ENCODE measurements around the gene MINDY3. TPM values are rescaled to one million over a fixed set of nuclear protein-coding genes. Genes with fewer than 3 reads are reported as not detected.
"Not testable (repeated sequence)": the region's sequence is repeated elsewhere in the genome, so short reads cannot be mapped to it uniquely, and the experiment has no call there.

The MINDY3 gene
- total and polyA plus RNA-seq, 2 donors (not counting 1 experiment from before 2014, with no cell fraction given), result 11.6 to 29.3 TPM

DNA sequence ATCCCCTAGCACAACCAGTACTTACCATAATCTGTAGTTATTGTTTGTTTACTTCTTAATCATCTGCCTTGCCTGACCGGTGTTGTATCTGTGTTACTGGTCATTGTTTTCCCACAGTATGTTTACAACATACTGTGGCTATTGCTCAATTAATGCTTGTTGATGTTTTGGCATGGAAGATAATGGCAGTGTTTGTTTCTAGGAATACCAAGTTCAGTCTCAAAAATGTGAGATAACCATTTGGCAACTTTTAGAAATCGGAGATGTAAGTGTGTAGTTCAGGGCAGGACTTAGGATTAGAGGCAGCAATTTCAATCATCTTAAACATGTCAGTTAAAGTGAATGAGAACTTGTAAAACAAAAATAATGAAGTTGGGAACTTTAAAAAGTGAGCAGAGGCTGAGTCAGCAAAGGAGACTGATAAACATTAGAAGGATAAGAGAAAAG is 8.2 kb downstream of the MINDY3 start:
- no peak overlapping the region for H3K27ac Mint-ChIP-seq
- DNase-seq, result no peak
- H3K27ac ChIP-seq (ENCODE audit: low read length in 2 of 2), result no peak overlapping the region
- peaks cover 0 to 12% of the 10 kb centered on the region in 2 experiments for H3K36me3 ChIP-seq (replicated peaks in 1 of 2; ENCODE audit: control extremely low read depth in 1 of 2, control insufficient read depth in 1 of 2, extremely low read depth in 1 of 2, insufficient read depth in 2 of 2, low read length in 1 of 2)
- H2AFZ ChIP-seq (ENCODE audit: insufficient read depth, low read depth, low read length, poor library complexity, severe bottlenecking), result no peak overlapping the region
- intact Hi-C loops (cut with micrococcal nuclease), result no loop called here
- peaks cover 91% of the 10 kb centered on the region for H3K79me2 ChIP-seq (ENCODE audit: control insufficient read depth, insufficient read depth, low read length)
- H3K4me2 ChIP-seq (replicated peaks; ENCODE audit: low read depth, low read length, poor library complexity, severe bottlenecking), result no peak overlapping the region
- peaks cover 21% of the 10 kb centered on the region for H3K9me3 Mint-ChIP-seq (ENCODE audit: insufficient read depth)
- H4K20me1 ChIP-seq (ENCODE audit: control insufficient read depth, insufficient read depth, low read length, poor library complexity, severe bottlenecking), result peaks cover 41% of the 10 kb centered on the region
- H3K9me3 ChIP-seq (ENCODE audit: control extremely low read depth in 1 of 3, control insufficient read depth in 2 of 3, insufficient read depth in 1 of 3, low read length in 2 of 3), result peaks cover 0 to 10% (median 5%) of the 10 kb centered on the region in 3 donors
- peaks cover 0 to under 1% of the 10 kb centered on the region in 2 donors for H3K4me1 ChIP-seq (ENCODE audit: control insufficient read depth in 2 of 2, insufficient read depth in 2 of 2, low read length in 2 of 2)
- no peak overlapping the region for H3K4me3 ChIP-seq (ENCODE audit: control extremely low read depth in 1 of 5, extremely low read depth in 1 of 5, insufficient read depth in 1 of 5, low read depth in 2 of 5, low read length in 4 of 5)
- no peaks in the 10 kb centered on the region for H3K27me3 Mint-ChIP-seq
- no peak overlapping the region for H3K9ac ChIP-seq (ENCODE audit: low read length)
- peaks cover 20% of the 10 kb centered on the region for H3K4me1 Mint-ChIP-seq
- H3K4me3 Mint-ChIP-seq, result no peak overlapping the region
- CTCF ChIA-PET, result no interaction called here
- WGBS (ENCODE audit: insufficient coverage), result no CpG with 5 or more reads among the region's 2 CpGs
- TF ChIP-seq, protein P1, sequence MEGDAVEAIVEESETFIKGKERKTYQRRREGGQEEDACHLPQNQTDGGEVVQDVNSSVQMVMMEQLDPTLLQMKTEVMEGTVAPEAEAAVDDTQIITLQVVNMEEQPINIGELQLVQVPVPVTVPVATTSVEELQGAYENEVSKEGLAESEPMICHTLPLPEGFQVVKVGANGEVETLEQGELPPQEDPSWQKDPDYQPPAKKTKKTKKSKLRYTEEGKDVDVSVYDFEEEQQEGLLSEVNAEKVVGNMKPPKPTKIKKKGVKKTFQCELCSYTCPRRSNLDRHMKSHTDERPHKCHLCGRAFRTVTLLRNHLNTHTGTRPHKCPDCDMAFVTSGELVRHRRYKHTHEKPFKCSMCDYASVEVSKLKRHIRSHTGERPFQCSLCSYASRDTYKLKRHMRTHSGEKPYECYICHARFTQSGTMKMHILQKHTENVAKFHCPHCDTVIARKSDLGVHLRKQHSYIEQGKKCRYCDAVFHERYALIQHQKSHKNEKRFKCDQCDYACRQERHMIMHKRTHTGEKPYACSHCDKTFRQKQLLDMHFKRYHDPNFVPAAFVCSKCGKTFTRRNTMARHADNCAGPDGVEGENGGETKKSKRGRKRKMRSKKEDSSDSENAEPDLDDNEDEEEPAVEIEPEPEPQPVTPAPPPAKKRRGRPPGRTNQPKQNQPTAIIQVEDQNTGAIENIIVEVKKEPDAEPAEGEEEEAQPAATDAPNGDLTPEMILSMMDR (IDR thresholded peaks at IDR 0.05), result no peak
- no peak for TF ChIP-seq EZH2 (IDR thresholded peaks at IDR 0.05; ENCODE audit: borderline replicate concordance, insufficient read depth, low read depth, low read length, poor library complexity, severe bottlenecking)
- ATAC-seq (ENCODE audit: low read depth), result no peak
- H3K27me3 ChIP-seq (replicated peaks in 1 of 4; ENCODE audit: control extremely low read depth in 1 of 4, control insufficient read depth in 3 of 4, insufficient read depth in 4 of 4, low read length in 3 of 4), result no peaks in the 10 kb centered on the region
- POLR2A ChIA-PET, result no interaction called here

DNA sequence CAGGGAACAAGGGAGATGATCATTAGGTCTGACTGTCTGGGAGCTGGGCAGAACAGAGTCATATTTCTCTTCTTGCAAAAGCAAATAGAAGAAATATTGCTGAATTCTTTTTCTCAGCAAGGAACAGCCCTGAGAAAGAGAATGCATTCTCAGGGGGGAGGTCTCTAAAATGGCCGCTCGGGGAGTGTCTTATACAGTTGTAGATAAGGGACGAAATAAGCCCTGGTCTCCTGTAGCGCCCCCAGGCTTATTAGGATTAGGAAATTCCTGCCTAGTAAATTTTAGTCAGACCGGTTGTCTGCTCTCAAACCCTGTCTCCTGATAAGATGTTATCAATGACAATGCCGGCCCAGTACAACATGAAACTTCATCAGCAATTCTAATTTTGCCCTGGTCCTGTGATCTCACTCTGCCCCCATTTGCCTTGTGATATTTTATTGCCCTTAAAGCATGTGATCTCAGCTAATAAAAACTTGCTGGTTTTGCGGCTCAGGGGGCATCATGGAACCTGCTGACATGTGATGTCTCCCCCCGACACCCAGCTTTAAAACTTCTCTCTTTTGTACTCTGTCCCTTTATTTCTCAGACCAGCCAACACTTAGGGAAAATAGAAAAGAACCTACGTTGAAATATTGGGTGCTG is 9.8 kb downstream of the MINDY3 start:
- peak; percentile 20 for DNase-seq
- H3K4me1 ChIP-seq (ENCODE audit: control insufficient read depth in 2 of 2, insufficient read depth in 2 of 2, low read length in 2 of 2); H3K4me3 Mint-ChIP-seq: not testable (repeated sequence)

More for the DNA sequence above, 9.8 kb downstream of the MINDY3 start:
- H3K4me3 ChIP-seq (ENCODE audit: control extremely low read depth in 1 of 5, extremely low read depth in 1 of 5, insufficient read depth in 1 of 5, low read depth in 2 of 5, low read length in 4 of 5); H2AFZ ChIP-seq (ENCODE audit: insufficient read depth, low read depth, low read length, poor library complexity, severe bottlenecking); H3K4me2 ChIP-seq (replicated peaks; ENCODE audit: low read depth, low read length, poor library complexity, severe bottlenecking); H3K9ac ChIP-seq (ENCODE audit: low read length); H3K27me3 Mint-ChIP-seq; POLR2A ChIA-PET; ATAC-seq (ENCODE audit: low read depth); CTCF ChIA-PET; H3K27ac ChIP-seq (ENCODE audit: low read length in 2 of 2); H3K27ac Mint-ChIP-seq; intact Hi-C loops (cut with micrococcal nuclease); H3K27me3 ChIP-seq (replicated peaks in 1 of 4; ENCODE audit: control extremely low read depth in 1 of 4, control insufficient read depth in 3 of 4, insufficient read depth in 4 of 4, low read length in 3 of 4): not testable (repeated sequence)
- peaks cover 12% of the 10 kb centered on the region for H3K4me1 Mint-ChIP-seq
- Histone ChIP-seq H4K20me1 (ENCODE audit: control insufficient read depth, insufficient read depth, low read length, poor library complexity, severe bottlenecking) (peaks cover 39% of the 10 kb centered on the region), H3K79me2 (ENCODE audit: control insufficient read depth, insufficient read depth, low read length) (peaks cover 86% of the 10 kb centered on the region), H3K9me3 (ENCODE audit: control extremely low read depth in 1 of 3, control insufficient read depth in 2 of 3, insufficient read depth in 1 of 3, low read length in 2 of 3) (peaks cover 0 to 10% (median 5%) of the 10 kb centered on the region in 3 donors), H3K36me3 (replicated peaks in 1 of 2; ENCODE audit: control extremely low read depth in 1 of 2, control insufficient read depth in 1 of 2, extremely low read depth in 1 of 2, insufficient read depth in 2 of 2, low read length in 1 of 2) (peaks cover 0 to 13% of the 10 kb centered on the region in 2 experiments)
- peaks cover 21% of the 10 kb centered on the region for H3K9me3 Mint-ChIP-seq (ENCODE audit: insufficient read depth)
- WGBS (ENCODE audit: insufficient coverage), result 100% methylated on average over 3 of the region's 9 CpGs
